ENCODE data around the gene CAPRIN1. TPM values are rescaled to one million over a fixed set of nuclear protein-coding genes. Genes with fewer than 3 reads are reported as not detected.

CAPRIN1 gene
- total and polyA plus RNA-seq, 2 donors (not counting 3 experiments of a cell fraction or from before 2014, with no cell fraction given), result 138 to 279 TPM

DNA sequence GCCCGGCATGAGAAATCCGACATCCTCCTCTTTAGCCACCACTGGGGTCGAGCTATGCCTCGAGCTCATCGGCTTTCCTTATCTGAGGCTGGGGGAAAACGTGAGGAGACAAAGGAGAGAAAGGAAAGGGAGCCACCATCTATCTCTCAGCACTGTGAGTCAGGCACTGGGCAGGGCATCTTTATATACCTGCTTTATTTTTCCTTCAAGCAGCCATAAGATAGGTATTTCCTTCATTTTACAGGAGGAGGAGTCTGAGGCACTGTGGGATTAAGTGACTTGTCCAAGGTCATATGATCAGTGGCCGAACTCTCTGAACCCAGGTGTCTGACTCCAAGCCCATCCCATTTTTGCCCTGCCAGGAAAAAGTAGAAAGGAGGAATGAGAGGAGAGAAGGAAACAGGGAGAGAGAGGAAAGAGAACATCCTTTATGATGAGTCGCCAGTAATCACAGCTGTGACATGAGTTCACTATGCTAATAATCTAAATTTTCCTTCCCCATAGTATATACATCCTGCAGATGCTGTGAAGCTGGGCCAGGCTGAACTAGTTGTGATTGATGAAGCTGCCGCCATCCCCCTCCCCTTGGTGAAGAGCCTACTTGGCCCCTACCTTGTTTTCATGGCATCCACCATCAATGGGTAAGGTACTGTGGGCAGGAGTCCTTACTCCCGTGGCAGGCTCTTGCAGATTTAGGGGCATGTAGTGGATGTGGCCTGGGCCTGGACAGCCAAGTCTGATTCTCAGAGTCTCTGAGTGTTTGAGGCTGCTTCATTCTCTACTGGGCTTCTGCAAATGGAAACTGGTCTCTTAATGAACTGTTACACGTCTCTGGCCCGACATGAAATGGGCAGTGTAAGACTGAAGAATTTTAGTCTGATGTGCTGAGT, 75.7 kb downstream of the CAPRIN1 start:
- no peak overlapping the region for H2AFZ ChIP-seq (ENCODE audit: low read depth, low read length)
- no peaks in the 10 kb centered on the region for H3K9me3 ChIP-seq (replicated peaks; ENCODE audit: control insufficient read depth, insufficient read depth, low read length)
- intact Hi-C loops (cut with micrococcal nuclease), result no loop called here
- H3K4me2 ChIP-seq (ENCODE audit: insufficient read depth, low read length), result no peak overlapping the region
- no peak overlapping the region for H3K27ac ChIP-seq (ENCODE audit: insufficient read depth, low read depth, low read length)
- no peak for FAIRE-seq
- peaks cover 23 to 31% of the 10 kb centered on the region in 2 experiments for H3K36me3 ChIP-seq (ENCODE audit: control insufficient read depth in 2 of 2, extremely low read depth in 1 of 2, insufficient read depth in 2 of 2, low read length in 2 of 2)
- no peaks in the 10 kb centered on the region for H3K4me1 ChIP-seq (ENCODE audit: control insufficient read depth, extremely low read depth, insufficient read depth, low read length)
- TF ChIP-seq POLR2AphosphoS5 (IDR thresholded peaks at IDR 0.05; ENCODE audit: insufficient read depth, low read depth, low read length), result no peak
- no peak for TF ChIP-seq POLR2A (IDR thresholded peaks at IDR 0.05; ENCODE audit: low read depth, low read length)
- no peak for TF ChIP-seq GATA2 (IDR thresholded peaks at IDR 0.05; ENCODE audit: insufficient read depth, insufficient read length, low read depth, low read length)
- TF ChIP-seq, protein P1, sequence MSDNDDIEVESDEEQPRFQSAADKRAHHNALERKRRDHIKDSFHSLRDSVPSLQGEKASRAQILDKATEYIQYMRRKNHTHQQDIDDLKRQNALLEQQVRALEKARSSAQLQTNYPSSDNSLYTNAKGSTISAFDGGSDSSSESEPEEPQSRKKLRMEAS (IDR thresholded peaks at IDR 0.05; ENCODE audit: insufficient read depth, insufficient read length), result no peak
- TF ChIP-seq, protein P2, sequence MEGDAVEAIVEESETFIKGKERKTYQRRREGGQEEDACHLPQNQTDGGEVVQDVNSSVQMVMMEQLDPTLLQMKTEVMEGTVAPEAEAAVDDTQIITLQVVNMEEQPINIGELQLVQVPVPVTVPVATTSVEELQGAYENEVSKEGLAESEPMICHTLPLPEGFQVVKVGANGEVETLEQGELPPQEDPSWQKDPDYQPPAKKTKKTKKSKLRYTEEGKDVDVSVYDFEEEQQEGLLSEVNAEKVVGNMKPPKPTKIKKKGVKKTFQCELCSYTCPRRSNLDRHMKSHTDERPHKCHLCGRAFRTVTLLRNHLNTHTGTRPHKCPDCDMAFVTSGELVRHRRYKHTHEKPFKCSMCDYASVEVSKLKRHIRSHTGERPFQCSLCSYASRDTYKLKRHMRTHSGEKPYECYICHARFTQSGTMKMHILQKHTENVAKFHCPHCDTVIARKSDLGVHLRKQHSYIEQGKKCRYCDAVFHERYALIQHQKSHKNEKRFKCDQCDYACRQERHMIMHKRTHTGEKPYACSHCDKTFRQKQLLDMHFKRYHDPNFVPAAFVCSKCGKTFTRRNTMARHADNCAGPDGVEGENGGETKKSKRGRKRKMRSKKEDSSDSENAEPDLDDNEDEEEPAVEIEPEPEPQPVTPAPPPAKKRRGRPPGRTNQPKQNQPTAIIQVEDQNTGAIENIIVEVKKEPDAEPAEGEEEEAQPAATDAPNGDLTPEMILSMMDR (IDR thresholded peaks at IDR 0.05; ENCODE audit: extremely low read depth in 1 of 2, insufficient read depth in 1 of 2, low read depth in 1 of 2, low read length in 2 of 2), result no peak
- TF ChIP-seq JUN (IDR thresholded peaks at IDR 0.05; ENCODE audit: borderline replicate concordance, insufficient read depth, insufficient read length, low read depth), result no peak
- H3K4me3 ChIP-seq (replicated peaks in 1 of 3; ENCODE audit: insufficient read depth in 1 of 3, low read depth in 1 of 3, low read length in 3 of 3), result no peak overlapping the region
- H4K20me1 ChIP-seq (replicated peaks; ENCODE audit: control insufficient read depth, extremely low read depth, insufficient read depth, low read length), result no peaks in the 10 kb centered on the region
- dilution Hi-C loops (cut with MboI; ENCODE audit: extremely low pct_ligation_motif_present, low sequenced_read_pairs), result no loop called here
- no peaks in the 10 kb centered on the region for H3K27me3 ChIP-seq (ENCODE audit: control insufficient read depth in 2 of 2, insufficient read depth in 2 of 2, low read length in 2 of 2)
- no TSS peak for BruUV-seq (replicated peaks)
- no peak overlapping the region for H3K9ac ChIP-seq (replicated peaks; ENCODE audit: extremely low read depth, insufficient read depth, low read length)
- no peaks in the 10 kb centered on the region for H3K9me1 ChIP-seq (replicated peaks; ENCODE audit: control insufficient read depth, extremely low read depth, insufficient read depth, low read length)
- H3K79me2 ChIP-seq (ENCODE audit: control insufficient read depth, insufficient read depth, low read length), result no peaks in the 10 kb centered on the region
- ChIA-PET POLR2A (no interaction called here), CTCF (interaction anchor here (1.6 kb wide), 1 partner anchor 230 kb away, joined by 3 read pairs; no protein-coding TSS in a partner anchor)
- DNase-seq (ENCODE audit: low read depth, low spot score), result no peak
